ENCODE measurements around the gene C1R.

GRCh38 chr12:7106082-7106481 is 13.8 kb upstream of the C1R start:
- no peak for TF ChIP-seq CTCF (conservative IDR thresholded peaks at IDR 0.05; ENCODE audit: low read length)
- no peak for TF ChIP-seq EZH2phosphoT487 (IDR thresholded peaks at IDR 0.05; ENCODE audit: borderline replicate concordance)
